ENCODE results near the gene TANK.

DNA sequence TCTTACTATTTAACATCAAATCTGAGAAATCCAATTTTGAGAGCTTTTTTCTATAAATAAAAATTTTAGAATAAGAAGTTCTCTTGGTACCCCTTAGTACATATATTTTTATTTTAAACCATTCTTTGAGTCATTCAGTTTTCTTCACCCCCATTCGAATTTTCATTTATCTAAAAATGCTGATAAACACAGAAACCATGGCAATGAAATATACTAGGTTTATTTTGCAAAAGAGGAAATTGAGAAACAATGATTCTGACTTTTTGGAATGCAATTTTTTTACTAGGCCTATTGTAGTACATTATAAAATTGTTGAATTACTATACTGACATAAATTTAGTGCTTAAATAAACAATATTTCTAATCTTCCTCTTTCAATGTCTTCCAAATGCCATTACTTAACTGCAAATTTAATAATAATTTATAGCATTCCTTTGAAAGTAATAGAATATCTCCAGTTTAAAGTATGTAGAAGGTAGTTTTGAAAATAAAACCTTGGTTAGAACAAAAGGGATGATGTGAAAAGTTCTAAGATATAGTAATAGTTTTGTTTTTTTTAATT, 46.3 kb downstream of the TANK start:
- TF ChIP-seq, protein P1, sequence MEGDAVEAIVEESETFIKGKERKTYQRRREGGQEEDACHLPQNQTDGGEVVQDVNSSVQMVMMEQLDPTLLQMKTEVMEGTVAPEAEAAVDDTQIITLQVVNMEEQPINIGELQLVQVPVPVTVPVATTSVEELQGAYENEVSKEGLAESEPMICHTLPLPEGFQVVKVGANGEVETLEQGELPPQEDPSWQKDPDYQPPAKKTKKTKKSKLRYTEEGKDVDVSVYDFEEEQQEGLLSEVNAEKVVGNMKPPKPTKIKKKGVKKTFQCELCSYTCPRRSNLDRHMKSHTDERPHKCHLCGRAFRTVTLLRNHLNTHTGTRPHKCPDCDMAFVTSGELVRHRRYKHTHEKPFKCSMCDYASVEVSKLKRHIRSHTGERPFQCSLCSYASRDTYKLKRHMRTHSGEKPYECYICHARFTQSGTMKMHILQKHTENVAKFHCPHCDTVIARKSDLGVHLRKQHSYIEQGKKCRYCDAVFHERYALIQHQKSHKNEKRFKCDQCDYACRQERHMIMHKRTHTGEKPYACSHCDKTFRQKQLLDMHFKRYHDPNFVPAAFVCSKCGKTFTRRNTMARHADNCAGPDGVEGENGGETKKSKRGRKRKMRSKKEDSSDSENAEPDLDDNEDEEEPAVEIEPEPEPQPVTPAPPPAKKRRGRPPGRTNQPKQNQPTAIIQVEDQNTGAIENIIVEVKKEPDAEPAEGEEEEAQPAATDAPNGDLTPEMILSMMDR (IDR thresholded peaks at IDR 0.05) = no peak
- no peak for TF ChIP-seq POLR2A (IDR thresholded peaks at IDR 0.05)

All from Peyer's patch (tissue), 4 donors.